Natural killer cell (primary cell): ENCODE data around the gene PHACTR1. TPM values are rescaled to one million over a fixed set of nuclear protein-coding genes. Genes with fewer than 3 reads are reported as not detected.

Source experiments
- ATAC-seq, 3 donors: fragments of 150-1000 bp in 2 of 3; fragments of 200-7000 bp in 1 of 3; cut with Tn5 transposase; 1 replicate in 1 of 3; 2 replicates in 2 of 3; pipeline ENCODE4 v1.10.0; 2021; ENCODE audit warnings: mild to moderate bottlenecking in 2 of 3, moderate library complexity in 2 of 3
- DNase-seq, 2 donors: peaks; one replicate each; pipeline versions ENCODE4 v3.0.0 to v3.0.0-alpha.2; 2013 to 2021; ENCODE audit warnings: mixed read lengths in 1 of 2
- H3K27ac ChIP-seq: one replicate; pipeline ENCODE4 v1.5.1; 2013; ENCODE audit warnings: mild to moderate bottlenecking, low read length
- H3K27me3 ChIP-seq: one replicate; pipeline ENCODE4 v1.6.1; 2013; ENCODE audit warnings: low read length; ENCODE audit not compliant: control insufficient read depth, insufficient read depth
- H3K36me3 ChIP-seq: one replicate; pipeline ENCODE4 v1.6.1; 2013; ENCODE audit warnings: low read length; ENCODE audit not compliant: control insufficient read depth, insufficient read depth
- H3K4me1 ChIP-seq: one replicate; pipeline ENCODE4 v1.6.1; 2013; ENCODE audit warnings: low read length; ENCODE audit not compliant: control insufficient read depth, insufficient read depth
- H3K4me3 ChIP-seq: one replicate; pipeline ENCODE4 v1.5.1; 2013; ENCODE audit warnings: low read length
- H3K9me3 ChIP-seq: one replicate; pipeline ENCODE4 v1.6.1; 2013; ENCODE audit warnings: low read length; ENCODE audit not compliant: control insufficient read depth, insufficient read depth
- H3K27ac Mint-ChIP-seq, 2 donors: one replicate each; pipeline ENCODE4 v1.8.0; 2022; ENCODE audit warnings: mild to moderate bottlenecking in 2 of 2, mixed read lengths in 2 of 2, moderate library complexity in 1 of 2
- H3K27me3 Mint-ChIP-seq, 2 donors: one replicate each; pipeline ENCODE4 v1.8.0; 2022; ENCODE audit warnings: low read depth in 2 of 2, mixed read lengths in 2 of 2
- H3K36me3 Mint-ChIP-seq: one replicate; pipeline ENCODE4 v1.8.0; 2022; ENCODE audit warnings: mixed read lengths
- H3K4me1 Mint-ChIP-seq, 2 donors: one replicate each; pipeline ENCODE4 v1.8.0; 2022; ENCODE audit warnings: mixed read lengths in 2 of 2
- H3K4me3 Mint-ChIP-seq: one replicate; pipeline ENCODE4 v1.8.0; 2022; ENCODE audit warnings: mild to moderate bottlenecking, moderate library complexity, mixed read lengths
- H3K9me3 Mint-ChIP-seq, 2 donors: one replicate each; pipeline ENCODE4 v1.8.0; 2022; ENCODE audit warnings: mixed read lengths in 2 of 2
- WGBS: methylation state at CpG from one replicate; pipeline ENCODE4 v1.1.7; 2013; ENCODE audit warnings: missing lambda C conversion rate; ENCODE audit not compliant: insufficient coverage; 5-methylcytosine and 5-hydroxymethylcytosine counted together
- intact Hi-C: fragments of 100-400 bp; cut with micrococcal nuclease; formaldehyde crosslinking; loops from one replicate; pipeline ENCODE4 v1.14.2; 2022
- total RNA-seq, 4 donors: library from RNA; stranded (reverse); fragments of 120-200 nt in 1 of 4; gene quantifications; one replicate each; pipeline versions ENCODE4 v1.2.3 to v1.2.4, GENCODE V29; 2013 to 2022
- TF ChIP-seq, protein P1 (sequence below): fragments of 200-600 bp; IDR thresholded peaks from one replicate; pipeline ENCODE4 v1.8.0; 2022; ENCODE audit warnings: antibody characterized with exemption

The PHACTR1 gene
- total RNA-seq, 3 donors from 2014 or later (not counting 1 experiment from before 2014, with no cell fraction given) = 5.2 to 19.0 (median 5.4) TPM

DNA sequence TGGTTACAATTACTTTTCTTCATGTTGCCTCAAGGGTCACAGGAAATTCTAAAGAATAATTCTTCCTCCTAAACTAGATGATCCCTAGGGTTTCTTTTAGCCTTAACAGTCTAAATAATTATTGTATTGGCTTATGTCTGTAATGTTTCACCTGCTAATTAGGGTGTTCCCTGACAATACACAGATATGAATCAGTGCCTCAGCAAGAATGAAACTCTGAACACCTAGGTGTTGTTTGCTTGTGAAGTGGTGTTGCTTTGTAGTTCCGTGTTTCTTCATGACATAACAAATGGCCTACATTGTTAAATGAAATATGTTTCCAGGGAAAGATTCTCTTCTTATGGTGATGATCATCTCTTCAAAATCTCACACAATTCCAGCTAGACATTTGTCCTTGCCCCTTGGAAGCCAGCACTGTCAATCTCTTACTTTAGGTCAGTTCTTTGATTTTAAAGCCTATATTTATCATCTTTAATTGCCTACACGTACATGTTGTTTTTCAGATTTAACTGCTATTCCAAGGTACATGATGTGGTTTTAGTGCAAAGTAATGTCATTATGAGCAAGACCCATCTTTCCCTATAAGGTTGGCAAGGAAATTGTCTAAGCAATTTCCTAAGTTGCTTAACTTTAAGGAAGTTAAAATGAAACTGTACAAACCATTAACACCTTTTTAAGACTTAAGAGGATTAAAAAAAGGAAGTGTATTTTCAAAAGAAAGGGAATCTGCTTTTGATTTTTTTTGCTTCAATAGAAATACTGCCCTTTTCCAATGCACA is 499.9 kb downstream of the PHACTR1 start:
- peaks cover 4% of the 10 kb centered on the region for H3K4me1 ChIP-seq
- H3K27ac ChIP-seq = no peak overlapping the region
- no peak overlapping the region for H3K4me3 ChIP-seq
- H3K9me3 Mint-ChIP-seq = no peaks in the 10 kb centered on the region
- ATAC-seq = no peak
- 63% methylated on average over 1 of the region's 2 CpGs for WGBS
- TF ChIP-seq, protein P1, sequence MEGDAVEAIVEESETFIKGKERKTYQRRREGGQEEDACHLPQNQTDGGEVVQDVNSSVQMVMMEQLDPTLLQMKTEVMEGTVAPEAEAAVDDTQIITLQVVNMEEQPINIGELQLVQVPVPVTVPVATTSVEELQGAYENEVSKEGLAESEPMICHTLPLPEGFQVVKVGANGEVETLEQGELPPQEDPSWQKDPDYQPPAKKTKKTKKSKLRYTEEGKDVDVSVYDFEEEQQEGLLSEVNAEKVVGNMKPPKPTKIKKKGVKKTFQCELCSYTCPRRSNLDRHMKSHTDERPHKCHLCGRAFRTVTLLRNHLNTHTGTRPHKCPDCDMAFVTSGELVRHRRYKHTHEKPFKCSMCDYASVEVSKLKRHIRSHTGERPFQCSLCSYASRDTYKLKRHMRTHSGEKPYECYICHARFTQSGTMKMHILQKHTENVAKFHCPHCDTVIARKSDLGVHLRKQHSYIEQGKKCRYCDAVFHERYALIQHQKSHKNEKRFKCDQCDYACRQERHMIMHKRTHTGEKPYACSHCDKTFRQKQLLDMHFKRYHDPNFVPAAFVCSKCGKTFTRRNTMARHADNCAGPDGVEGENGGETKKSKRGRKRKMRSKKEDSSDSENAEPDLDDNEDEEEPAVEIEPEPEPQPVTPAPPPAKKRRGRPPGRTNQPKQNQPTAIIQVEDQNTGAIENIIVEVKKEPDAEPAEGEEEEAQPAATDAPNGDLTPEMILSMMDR = no peak
- intact Hi-C loops = no loop called here
- H3K9me3 ChIP-seq = no peaks in the 10 kb centered on the region
- no peaks in the 10 kb centered on the region for H3K4me1 Mint-ChIP-seq
- H3K36me3 ChIP-seq = no peaks in the 10 kb centered on the region
- no peak for DNase-seq
- no peaks in the 10 kb centered on the region for H3K36me3 Mint-ChIP-seq
- no peak overlapping the region for H3K4me3 Mint-ChIP-seq
- H3K27ac Mint-ChIP-seq = no peak overlapping the region
- peaks cover 19 to 21% of the 10 kb centered on the region in 2 donors for H3K27me3 Mint-ChIP-seq
- no peaks in the 10 kb centered on the region for H3K27me3 ChIP-seq

DNA sequence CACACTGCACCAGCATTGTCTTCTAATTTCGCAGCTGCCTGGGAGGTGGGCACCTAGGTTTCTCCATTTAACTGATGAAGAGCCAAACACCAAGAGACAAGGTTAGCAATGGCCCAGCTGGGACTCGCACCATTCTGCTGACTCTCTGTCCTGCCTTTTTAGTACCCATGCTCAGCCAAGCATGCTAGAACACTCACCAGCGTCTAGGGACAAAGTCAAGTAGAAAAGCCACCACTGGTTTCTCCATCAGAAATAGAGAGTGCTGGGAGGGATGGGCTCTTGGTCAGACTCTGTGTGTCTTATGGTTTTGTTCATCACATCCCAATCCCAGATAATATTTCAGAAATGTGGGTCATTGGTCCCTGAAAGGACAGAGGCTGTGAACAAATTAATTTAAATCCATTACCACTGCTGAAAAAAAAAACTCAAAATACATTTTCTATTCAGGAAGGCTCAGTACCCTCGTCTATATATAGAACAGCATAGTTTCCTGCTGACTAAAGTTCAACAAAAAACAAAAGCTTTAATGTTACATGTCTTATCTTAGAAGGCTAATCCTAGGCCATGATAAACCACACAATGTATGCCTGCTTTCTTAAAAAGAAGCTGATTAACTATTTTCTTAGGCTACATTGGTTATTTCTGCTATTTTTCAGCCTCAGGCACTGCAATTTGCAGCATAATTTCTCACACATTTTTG is 500.8 kb downstream of the PHACTR1 start:
- H3K9me3 Mint-ChIP-seq = no peaks in the 10 kb centered on the region
- H3K4me3 ChIP-seq = no peak overlapping the region

DNA sequence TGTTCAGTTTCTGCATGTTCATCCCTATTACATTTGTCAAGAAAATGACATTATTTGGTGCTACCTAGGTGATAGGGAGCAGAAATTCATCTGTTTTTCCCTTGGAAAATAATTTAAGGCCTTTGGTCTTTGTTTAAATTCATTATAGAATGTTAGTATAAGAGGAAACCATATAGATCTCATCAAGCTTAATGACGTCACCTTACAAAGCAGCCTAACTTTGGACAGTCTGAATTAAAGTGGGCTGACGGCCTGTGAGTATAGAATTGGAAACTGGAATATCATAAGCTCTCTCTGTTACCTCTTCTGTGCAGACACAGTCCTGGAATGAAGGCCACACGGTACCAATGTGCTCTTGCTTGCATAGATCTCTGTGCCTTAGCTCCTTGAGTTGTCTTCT is 503.7 kb downstream of the PHACTR1 start:
- intact Hi-C loops = no loop called here
- Mint-ChIP-seq H3K9me3 (no peaks in the 10 kb centered on the region), H3K36me3 (no peaks in the 10 kb centered on the region), H3K4me1 (no peaks in the 10 kb centered on the region), H3K27me3 (peaks cover 0 to 6% of the 10 kb centered on the region in 2 donors), H3K4me3 (no peak overlapping the region), H3K27ac (no peak overlapping the region)
- H3K36me3 ChIP-seq = no peaks in the 10 kb centered on the region
- H3K27me3 ChIP-seq = no peaks in the 10 kb centered on the region
- no peak for ATAC-seq
- 89% methylated on average over 3 of the region's 3 CpGs for WGBS
- H3K27ac ChIP-seq = no peak overlapping the region
- H3K4me3 ChIP-seq = no peak overlapping the region
- no peak for DNase-seq
- TF ChIP-seq, protein P1 = no peak
- peaks cover 4% of the 10 kb centered on the region for H3K4me1 ChIP-seq
- H3K9me3 ChIP-seq = no peaks in the 10 kb centered on the region

More for the DNA sequence above, 500.8 kb downstream of the PHACTR1 start:
- H3K36me3 ChIP-seq = no peaks in the 10 kb centered on the region
- intact Hi-C loops = no loop called here
- no peaks in the 10 kb centered on the region for H3K9me3 ChIP-seq
- no peak overlapping the region for H3K27ac Mint-ChIP-seq
- TF ChIP-seq, protein P1 = no peak
- WGBS = 44% methylated on average over 4 of the region's 4 CpGs
- DNase-seq (no peak), ATAC-seq (no peak)
- no peaks in the 10 kb centered on the region for H3K4me1 Mint-ChIP-seq
- no peaks in the 10 kb centered on the region for H3K36me3 Mint-ChIP-seq
- no peak overlapping the region for H3K4me3 Mint-ChIP-seq
- peaks cover 11 to 13% of the 10 kb centered on the region in 2 donors for H3K27me3 Mint-ChIP-seq
- peaks cover 4% of the 10 kb centered on the region for H3K4me1 ChIP-seq
- no peaks in the 10 kb centered on the region for H3K27me3 ChIP-seq
- H3K27ac ChIP-seq = no peak overlapping the region
